HL-60 (cell line): ENCODE measurements around the gene TMEM198.

Experiments
- DNase-seq, 2 experiments: peaks; one replicate each; pipeline ENCODE4 v3.0.0-alpha.2; 2010 to 2020; ENCODE audit warnings: low read depth in 1 of 2, low spot score in 1 of 2
- H3K27ac ChIP-seq: fragments of 250-450 bp; sonication (Bioruptor Pico); replicated peaks from 2 replicates; pipeline ENCODE4 v1.5.1; 2020; ENCODE audit warnings: mild to moderate bottlenecking, moderate library complexity
- H3K27me3 ChIP-seq: fragments of 250-450 bp; sonication (Bioruptor Pico); 2 replicates; pipeline ENCODE4 v1.5.1; 2021; ENCODE audit warnings: mild to moderate bottlenecking, moderate library complexity; ENCODE audit not compliant: insufficient read depth, poor library complexity, severe bottlenecking
- H3K4me3 ChIP-seq: replicated peaks from 2 replicates; pipeline ENCODE4 v1.5.1; 2011; ENCODE audit warnings: mild to moderate bottlenecking, control low read depth, low read length; ENCODE audit not compliant: insufficient read depth
- GABPA ChIP-seq: IDR thresholded peaks from 2 replicates; pipeline ENCODE4 v1.6.1; 2012; ENCODE audit warnings: low read depth
- POLR2AphosphoS5 ChIP-seq: IDR thresholded peaks from 2 replicates; pipeline ENCODE4 v1.6.1; 2012; ENCODE audit warnings: low read depth
- SPI1 ChIP-seq: IDR thresholded peaks from 2 replicates; pipeline ENCODE4 v1.6.1; 2012; ENCODE audit warnings: low read depth, mild to moderate bottlenecking, borderline replicate concordance
- TF ChIP-seq, protein P1 (sequence below): IDR thresholded peaks from one replicate; pipeline ENCODE4 v1.5.1; 2011; ENCODE audit warnings: low read length, control low read depth, inconsistent platforms; ENCODE audit not compliant: insufficient read depth
- TF ChIP-seq, protein P2 (sequence below): IDR thresholded peaks from 2 replicates; pipeline ENCODE4 v1.6.1; 2012; ENCODE audit warnings: low read depth; ENCODE audit not compliant: insufficient replicate concordance

TMEM198 gene

GRCh38 chr2:219553463-219553963 lies 9.7 kb downstream of the TMEM198 start:
- DNase-seq = no peak
- no peak overlapping the region for H3K27ac ChIP-seq
- H3K4me3 ChIP-seq = no peak overlapping the region
- H3K27me3 ChIP-seq = peaks cover 28% of the 10 kb centered on the region
- TF ChIP-seq, protein P1, sequence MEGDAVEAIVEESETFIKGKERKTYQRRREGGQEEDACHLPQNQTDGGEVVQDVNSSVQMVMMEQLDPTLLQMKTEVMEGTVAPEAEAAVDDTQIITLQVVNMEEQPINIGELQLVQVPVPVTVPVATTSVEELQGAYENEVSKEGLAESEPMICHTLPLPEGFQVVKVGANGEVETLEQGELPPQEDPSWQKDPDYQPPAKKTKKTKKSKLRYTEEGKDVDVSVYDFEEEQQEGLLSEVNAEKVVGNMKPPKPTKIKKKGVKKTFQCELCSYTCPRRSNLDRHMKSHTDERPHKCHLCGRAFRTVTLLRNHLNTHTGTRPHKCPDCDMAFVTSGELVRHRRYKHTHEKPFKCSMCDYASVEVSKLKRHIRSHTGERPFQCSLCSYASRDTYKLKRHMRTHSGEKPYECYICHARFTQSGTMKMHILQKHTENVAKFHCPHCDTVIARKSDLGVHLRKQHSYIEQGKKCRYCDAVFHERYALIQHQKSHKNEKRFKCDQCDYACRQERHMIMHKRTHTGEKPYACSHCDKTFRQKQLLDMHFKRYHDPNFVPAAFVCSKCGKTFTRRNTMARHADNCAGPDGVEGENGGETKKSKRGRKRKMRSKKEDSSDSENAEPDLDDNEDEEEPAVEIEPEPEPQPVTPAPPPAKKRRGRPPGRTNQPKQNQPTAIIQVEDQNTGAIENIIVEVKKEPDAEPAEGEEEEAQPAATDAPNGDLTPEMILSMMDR = no peak
- TF ChIP-seq POLR2AphosphoS5 = no peak
- TF ChIP-seq GABPA = no peak
- TF ChIP-seq, protein P2, sequence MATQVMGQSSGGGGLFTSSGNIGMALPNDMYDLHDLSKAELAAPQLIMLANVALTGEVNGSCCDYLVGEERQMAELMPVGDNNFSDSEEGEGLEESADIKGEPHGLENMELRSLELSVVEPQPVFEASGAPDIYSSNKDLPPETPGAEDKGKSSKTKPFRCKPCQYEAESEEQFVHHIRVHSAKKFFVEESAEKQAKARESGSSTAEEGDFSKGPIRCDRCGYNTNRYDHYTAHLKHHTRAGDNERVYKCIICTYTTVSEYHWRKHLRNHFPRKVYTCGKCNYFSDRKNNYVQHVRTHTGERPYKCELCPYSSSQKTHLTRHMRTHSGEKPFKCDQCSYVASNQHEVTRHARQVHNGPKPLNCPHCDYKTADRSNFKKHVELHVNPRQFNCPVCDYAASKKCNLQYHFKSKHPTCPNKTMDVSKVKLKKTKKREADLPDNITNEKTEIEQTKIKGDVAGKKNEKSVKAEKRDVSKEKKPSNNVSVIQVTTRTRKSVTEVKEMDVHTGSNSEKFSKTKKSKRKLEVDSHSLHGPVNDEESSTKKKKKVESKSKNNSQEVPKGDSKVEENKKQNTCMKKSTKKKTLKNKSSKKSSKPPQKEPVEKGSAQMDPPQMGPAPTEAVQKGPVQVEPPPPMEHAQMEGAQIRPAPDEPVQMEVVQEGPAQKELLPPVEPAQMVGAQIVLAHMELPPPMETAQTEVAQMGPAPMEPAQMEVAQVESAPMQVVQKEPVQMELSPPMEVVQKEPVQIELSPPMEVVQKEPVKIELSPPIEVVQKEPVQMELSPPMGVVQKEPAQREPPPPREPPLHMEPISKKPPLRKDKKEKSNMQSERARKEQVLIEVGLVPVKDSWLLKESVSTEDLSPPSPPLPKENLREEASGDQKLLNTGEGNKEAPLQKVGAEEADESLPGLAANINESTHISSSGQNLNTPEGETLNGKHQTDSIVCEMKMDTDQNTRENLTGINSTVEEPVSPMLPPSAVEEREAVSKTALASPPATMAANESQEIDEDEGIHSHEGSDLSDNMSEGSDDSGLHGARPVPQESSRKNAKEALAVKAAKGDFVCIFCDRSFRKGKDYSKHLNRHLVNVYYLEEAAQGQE = no peak
- no peak for TF ChIP-seq SPI1

- H3K27ac ChIP-seq = no peak overlapping the region
- H3K27me3 ChIP-seq = peaks cover 28% of the 10 kb centered on the region
- no peak for DNase-seq
- TF ChIP-seq SPI1 = no peak
- no peak for TF ChIP-seq POLR2AphosphoS5
- TF ChIP-seq, protein P2 = no peak
- TF ChIP-seq GABPA = no peak
- TF ChIP-seq, protein P1 = no peak
- H3K4me3 ChIP-seq = no peak overlapping the region
These were observed 10.5 kb downstream of the TMEM198 start for GRCh38 chr2:219554350-219554749.

DNA sequence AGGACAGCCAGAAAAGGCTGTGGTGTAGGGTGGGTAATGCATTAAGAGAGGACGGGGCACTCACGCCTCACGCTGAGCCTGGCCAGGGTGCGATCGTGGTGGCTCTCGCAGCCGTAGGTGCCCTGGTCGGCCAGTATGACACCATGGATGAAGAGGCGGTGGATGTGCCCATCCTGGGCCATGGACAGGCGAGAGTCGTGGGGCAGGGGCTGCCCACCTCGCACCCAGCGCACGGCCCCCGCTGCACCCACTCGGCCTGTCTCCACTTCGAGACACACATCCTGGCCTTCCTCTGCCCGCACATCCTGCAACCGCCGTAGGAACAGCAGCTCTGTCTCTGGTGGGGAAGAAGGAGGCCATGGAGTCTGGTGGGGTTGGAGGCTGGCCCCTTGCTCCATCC lies 12.1 kb downstream of the TMEM198 start:
- TF ChIP-seq, protein P1 = no peak
- no peak for TF ChIP-seq POLR2AphosphoS5
- TF ChIP-seq SPI1 = no peak
- TF ChIP-seq GABPA = no peak
- TF ChIP-seq, protein P2 = no peak
- H3K27ac ChIP-seq = no peak overlapping the region
- peaks cover 22% of the 10 kb centered on the region for H3K27me3 ChIP-seq
- no peak for DNase-seq
- no peak overlapping the region for H3K4me3 ChIP-seq
